K562 (cell line): ENCODE measurements around the gene MAST4. TPM values are rescaled to one million over a fixed set of nuclear protein-coding genes. Genes with fewer than 3 reads are reported as not detected.

ENCODE experiments used
- ATAC-seq: fragments of 200-7000 bp; cut with Tn5 transposase; 3 replicates; pipeline ENCODE4 v1.9.1; 2020; ENCODE audit warnings: moderate library complexity
- BruUV-seq: library from RNA; stranded (reverse); fragments of 400-500 nt; replicated peaks from 2 replicates; lab custom pipeline; 2021; lab: Mats Ljungman, UMichigan
- CTCF ChIA-PET: fragments of 300-600 bp; formaldehyde crosslinking; extraction: SDS; loops from one replicate; lab custom pipeline; 2021; ENCODE audit warnings: low intra/inter-chr PET ratio; lab: Yijun Ruan, JAX
- POLR2A ChIA-PET: fragments of 300-600, 350-650 bp; sonication (Branson Sonifier 250); formaldehyde crosslinking; extraction: SDS; loops from one replicate; lab custom pipeline; 2021; ENCODE audit warnings: antibody characterized with exemption, inconsistent platforms; lab: Yijun Ruan, JAX
- DNase-seq, 4 experiments: peaks; one replicate each; pipeline versions ENCODE4 v3.0.0 to v3.0.0-alpha.2; 2011 to 2018; ENCODE audit warnings: low spot score in 3 of 4, mixed read lengths in 3 of 4; ENCODE audit errors: extremely low read depth in 1 of 4
- FAIRE-seq: peaks from 2 replicates; lab custom pipeline; 2011; peaks lifted over from hg19 to GRCh38; lab: Jason Lieb, UNC
- H2AFZ ChIP-seq: 2 replicates; pipeline ENCODE4 v1.6.0; 2011; ENCODE audit warnings: low read depth, low read length, control low read depth, inconsistent platforms
- H3K27ac ChIP-seq: fragments of 200-600 bp; 3 replicates; pipeline ENCODE4 v1.8.0; 2011; ENCODE audit warnings: low read depth, mild to moderate bottlenecking, control low read depth, inconsistent platforms, low read length, moderate library complexity, mixed read lengths; ENCODE audit errors: extremely low read depth
- H3K27me3 ChIP-seq, 2 experiments: fragments of 300-600 bp in 1 of 2; 2 replicates in 1 of 2; 3 replicates in 1 of 2; pipeline versions ENCODE4 v1.6.0 to v1.8.0; 2011; ENCODE audit warnings: inconsistent platforms in 2 of 2, low read length in 2 of 2, mild to moderate bottlenecking in 1 of 2, mixed read lengths in 1 of 2, moderate library complexity in 1 of 2; ENCODE audit not compliant: control insufficient read depth in 2 of 2, insufficient read depth in 2 of 2
- H3K36me3 ChIP-seq: fragments of 300-600 bp; 3 replicates; pipeline ENCODE4 v1.8.0; 2011; ENCODE audit warnings: mild to moderate bottlenecking, low read length, inconsistent platforms; ENCODE audit not compliant: control insufficient read depth, insufficient read depth
- H3K4me1 ChIP-seq, 2 experiments: fragments of 200-600 bp in 1 of 2; replicated peaks in 1 of 2; 2 replicates in 1 of 2; 3 replicates in 1 of 2; pipeline versions ENCODE4 v1.5.1 to v1.8.0; 2011; ENCODE audit warnings: inconsistent platforms in 2 of 2, low read length in 2 of 2, mild to moderate bottlenecking in 1 of 2, mixed read lengths in 1 of 2, moderate library complexity in 1 of 2; ENCODE audit not compliant: control insufficient read depth in 2 of 2, insufficient read depth in 2 of 2
- H3K4me2 ChIP-seq: 2 replicates; pipeline ENCODE4 v1.6.1; 2011; ENCODE audit warnings: low read length, control low read depth, inconsistent platforms, mixed read lengths; ENCODE audit not compliant: insufficient read depth
- H3K4me3 ChIP-seq: fragments of 200-600 bp; sonication (generic), shearing (Covaris generic); 2 replicates; pipeline ENCODE4 v1.5.1; 2016; ENCODE audit warnings: control low read depth, inconsistent platforms
- H3K79me2 ChIP-seq: fragments of 200-600 bp; 3 replicates; pipeline ENCODE4 v1.8.0; 2011; ENCODE audit warnings: low read length, inconsistent platforms; ENCODE audit not compliant: control insufficient read depth, insufficient read depth
- H3K9ac ChIP-seq, 2 experiments: 2 replicates each; pipeline versions ENCODE4 v1.6.0 to v1.6.1; 2011; ENCODE audit warnings: low read depth in 2 of 2, low read length in 2 of 2, control low read depth in 1 of 2, inconsistent platforms in 1 of 2, mild to moderate bottlenecking in 1 of 2, mixed read lengths in 1 of 2; ENCODE audit not compliant: insufficient read depth in 1 of 2
- H3K9me1 ChIP-seq: one replicate; pipeline ENCODE4 v1.6.0; 2011; ENCODE audit warnings: inconsistent platforms, mild to moderate bottlenecking, low read length, moderate library complexity; ENCODE audit not compliant: control insufficient read depth, insufficient read depth
- H3K9me3 ChIP-seq: replicated peaks from 2 replicates; pipeline ENCODE4 v1.5.1; 2011; ENCODE audit warnings: low read depth, low read length, inconsistent platforms; ENCODE audit not compliant: control insufficient read depth, insufficient read depth
- H4K20me1 ChIP-seq: replicated peaks from 2 replicates; pipeline ENCODE4 v1.6.1; 2011; ENCODE audit warnings: low read length, inconsistent platforms, mixed read lengths; ENCODE audit not compliant: control insufficient read depth, insufficient read depth
- CHD2 ChIP-seq: IDR thresholded peaks from 2 replicates; pipeline ENCODE4 v1.6.1; 2011; ENCODE audit warnings: low read depth, low read length
- COPS2 ChIP-seq: fragments of 450-650 bp; conservative IDR thresholded peaks from 2 replicates; pipeline ENCODE4 v1.6.1; 2016; ENCODE audit warnings: mild to moderate bottlenecking, moderate library complexity
- CREB3 ChIP-seq: fragments of 450-650 bp; conservative IDR thresholded peaks from 2 replicates; pipeline ENCODE4 v1.6.1; 2016; ENCODE audit warnings: missing genetic modification characterization, low read depth, mild to moderate bottlenecking, missing compliant biosample characterization, moderate library complexity
- ETV1 ChIP-seq: fragments of 450-650 bp; conservative IDR thresholded peaks from 2 replicates; pipeline ENCODE4 v1.6.1; 2016; ENCODE audit warnings: missing genetic modification characterization, control low read depth, low read depth, missing compliant biosample characterization
- FOXA1 ChIP-seq: fragments of 450-650 bp; IDR thresholded peaks from 2 replicates; pipeline ENCODE4 v1.6.1; 2016; ENCODE audit warnings: mild to moderate bottlenecking, borderline replicate concordance
- HEY1 ChIP-seq: fragments of 250-450 bp; sonication (Bioruptor Pico); IDR thresholded peaks from 2 replicates; pipeline ENCODE4 v1.5.0; 2020; ENCODE audit warnings: mild to moderate bottlenecking, moderate library complexity, borderline replicate concordance
- HNRNPL ChIP-seq: fragments of 200-400 bp; formaldehyde crosslinking; IDR thresholded peaks from 2 replicates; pipeline ENCODE4 v1.6.1; 2017; ENCODE audit warnings: low read depth, mild to moderate bottlenecking, low read length
- ILF3 ChIP-seq: fragments of 450-650 bp; IDR thresholded peaks from 2 replicates; pipeline ENCODE4 v1.6.1; 2018; ENCODE audit warnings: antibody characterized with exemption, mild to moderate bottlenecking, moderate library complexity, borderline replicate concordance
- PRDM10 ChIP-seq: fragments of 450-650 bp; IDR thresholded peaks from 2 replicates; pipeline ENCODE4 v1.6.1; 2018; ENCODE audit not compliant: partially characterized antibody
- TCF7 ChIP-seq: sonication (generic); IDR thresholded peaks from 2 replicates; pipeline ENCODE4 v1.6.1; 2016; ENCODE audit warnings: antibody characterized with exemption, borderline replicate concordance
- TFAP4 ChIP-seq: sonication (generic); formaldehyde crosslinking; IDR thresholded peaks from 2 replicates; pipeline ENCODE4 v1.8.0; 2022; ENCODE audit warnings: missing genetic modification reagents, mild to moderate bottlenecking, moderate library complexity, borderline replicate concordance
- ZC3H11A ChIP-seq: IDR thresholded peaks from 2 replicates; pipeline ENCODE4 v1.6.1; 2012; ENCODE audit warnings: low read depth, low read length, improper control_type of control experiment
- ZNF224 ChIP-seq: sonication (generic); formaldehyde crosslinking; IDR thresholded peaks from 2 replicates; pipeline ENCODE4 v1.8.0; 2022; ENCODE audit warnings: mild to moderate bottlenecking, missing genetic modification reagents
- ZNF274 ChIP-seq: IDR thresholded peaks from 2 replicates; pipeline ENCODE4 v1.6.1; 2011; ENCODE audit warnings: low read depth, mild to moderate bottlenecking, low read length, moderate library complexity, borderline replicate concordance
- WGBS: fragments of 100-300 bp; shearing (Covaris generic); methylation state at CpG from one replicate; pipeline ENCODE4 v1.1.6; 2016; ENCODE audit warnings: low coverage, mixed read lengths; ENCODE audit not compliant: insufficient coverage; ENCODE audit errors: missing lambda C conversion rate; 5-methylcytosine and 5-hydroxymethylcytosine counted together
- in situ Hi-C: fragments of 300-500 bp; cut with MboI; formaldehyde crosslinking; loops from 4 replicates; pipeline ENCODE4 v1.15.0; 2018; ENCODE audit warnings: inconsistent platforms, mixed read lengths
- intact Hi-C: fragments of 100-400 bp; cut with micrococcal nuclease; formaldehyde crosslinking; loops from 2 replicates; pipeline ENCODE4 v1.14.2; 2022
- polyA plus RNA-seq, 8 experiments: library from polyadenylated mRNA; depleted of rRNA in 4 of 8; stranded (reverse) in 5 of 8; unstranded in 3 of 8; fragments of >200 nt; fragmentation: Nextera tagmentation in 2 of 8; fragmentation: Illumina TruSeq in 1 of 8; extraction: Ambion mirVana in 2 of 8; extraction: Trizol in 1 of 8; gene quantifications; 2 replicates each; pipeline versions ENCODE4 v1.2.1 to v1.2.3, GENCODE V29; 2011 to 2014; ENCODE audit warnings: inconsistent platforms in 1 of 8, missing spikeins in 1 of 8
- total RNA-seq, 7 experiments: library from RNA; depleted of rRNA in 6 of 7; stranded (reverse); fragments of >200 nt in 6 of 7; fragmentation: Illumina TruSeq in 2 of 7; extraction: Trizol in 2 of 7; gene quantifications; 2 replicates each; pipeline versions ENCODE4 v1.2.1 to v1.2.3, GENCODE V29; 2011 to 2021; ENCODE audit warnings: low replicate concordance in 1 of 7

Gene MAST4
- total and polyA plus RNA-seq, 9 of the 15 experiments (the other 6 are each of a cell fraction or from before 2014, with no cell fraction given), result 0.88 to 10.1 (median 5.2) TPM

DNA sequence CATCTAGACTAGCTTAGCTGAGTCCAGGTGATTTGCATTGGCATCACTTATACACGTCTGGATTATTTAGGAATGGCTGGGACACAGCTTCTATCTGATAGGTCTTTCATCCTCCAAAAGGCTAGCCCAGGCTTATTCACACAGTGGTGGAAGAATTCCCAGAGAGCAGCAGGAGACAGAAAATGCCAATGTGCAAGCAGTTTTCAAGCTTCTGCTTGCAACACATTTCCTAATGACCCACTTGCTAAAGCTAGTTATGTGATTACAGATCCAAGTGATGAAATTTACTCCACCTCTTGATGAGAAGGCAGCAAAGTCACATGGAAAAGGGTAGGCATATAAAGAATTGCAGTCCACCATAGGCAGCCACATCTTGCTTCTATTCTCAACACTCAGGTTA is 44.2 kb upstream of the MAST4 start:
- Histone ChIP-seq H3K36me3 (no peaks in the 10 kb centered on the region), H4K20me1 (no peaks in the 10 kb centered on the region), H3K9me3 (no peaks in the 10 kb centered on the region), H3K4me3 (no peak overlapping the region), H3K27me3 (no peaks in the 10 kb centered on the region), H3K4me2 (no peak overlapping the region), H3K27ac (no peak overlapping the region), H2AFZ (no peak overlapping the region), H3K79me2 (no peaks in the 10 kb centered on the region), H3K4me1 (no peaks in the 10 kb centered on the region), H3K9ac (no peak overlapping the region), H3K9me1 (no peaks in the 10 kb centered on the region)
- no peak for FAIRE-seq
- ATAC-seq, result no peak
- ChIA-PET POLR2A (no interaction called here), CTCF (no interaction called here)
- WGBS, result 0% methylated on average over 1 of the region's 1 CpG
- no TSS peak for BruUV-seq
- in situ Hi-C loops (no loop called here), intact Hi-C loops (no loop called here)
- DNase-seq, result no peak
- TF ChIP-seq ILF3 (no peak), ZNF224 (CRISPR knock-in tag) (no peak), TCF7 (no peak), ETV1 (tag) (no peak), ZC3H11A (no peak), HEY1 (CRISPR knock-in tag) (no peak), HNRNPL (no peak), FOXA1 (no peak), CHD2 (no peak), ZNF274 (no peak), CREB3 (tag) (no peak), COPS2 (no peak), TFAP4 (CRISPR knock-in tag) (no peak), PRDM10 (no peak)
